Activated T-cell treated with anti-CD3 and anti-CD28 coated beads, Interleukin-2, amount 50 U/mL, for 72 hours (primary cell): Measurements from ENCODE around the gene ANTXR1. TPM values are rescaled to one million over a fixed set of nuclear protein-coding genes. Genes with fewer than 3 reads are reported as not detected.

ENCODE experiments used
- ATAC-seq, 2 donors: fragments of 150-1000 bp; cut with Tn5 transposase; replicated peaks in 1 of 2; 2 replicates each; pipeline ENCODE4 v1.10.0; 2021; ENCODE audit warnings: moderate library complexity in 2 of 2, mild to moderate bottlenecking in 1 of 2
- DNase-seq, 2 donors: peaks; one replicate each; pipeline ENCODE4 v3.0.0; 2021 to 2022; ENCODE audit warnings: mixed read lengths in 1 of 2
- H3K27ac Mint-ChIP-seq: one replicate; pipeline ENCODE4 v1.8.0; 2022; ENCODE audit warnings: mild to moderate bottlenecking, moderate library complexity, mixed read lengths
- H3K27me3 Mint-ChIP-seq: one replicate; pipeline ENCODE4 v1.8.0; 2022; ENCODE audit warnings: low read depth, mixed read lengths
- H3K36me3 Mint-ChIP-seq, 2 donors: one replicate each; pipeline ENCODE4 v1.8.0; 2022; ENCODE audit warnings: mixed read lengths in 2 of 2, mild to moderate bottlenecking in 1 of 2; ENCODE audit not compliant: insufficient read depth in 2 of 2
- H3K4me1 Mint-ChIP-seq: one replicate; pipeline ENCODE4 v1.8.0; 2022; ENCODE audit warnings: low read depth, mixed read lengths
- H3K4me3 Mint-ChIP-seq, 2 donors: one replicate each; pipeline ENCODE4 v1.8.0; 2022; ENCODE audit warnings: mild to moderate bottlenecking in 2 of 2, mixed read lengths in 2 of 2, moderate library complexity in 2 of 2
- H3K9me3 Mint-ChIP-seq, 2 donors: one replicate each; pipeline ENCODE4 v1.8.0; 2022; ENCODE audit warnings: mixed read lengths in 2 of 2
- total RNA-seq, 2 donors: library from RNA; stranded (reverse); gene quantifications; one replicate each; pipeline ENCODE4 v1.2.3, GENCODE V29; 2022

The ANTXR1 gene
- total RNA-seq, 2 donors from 2014 or later = not detected

- no peaks in the 10 kb centered on the region for H3K36me3 Mint-ChIP-seq
- no peak overlapping the region for H3K4me3 Mint-ChIP-seq
- no peaks in the 10 kb centered on the region for H3K9me3 Mint-ChIP-seq
- ATAC-seq (no peak), DNase-seq (no peak)
- no peaks in the 10 kb centered on the region for H3K4me1 Mint-ChIP-seq
- H3K27me3 Mint-ChIP-seq = peaks cover 60% of the 10 kb centered on the region
- no peak overlapping the region for H3K27ac Mint-ChIP-seq
Measured at GRCh38 chr2:69272803-69273471, 260.0 kb downstream of the ANTXR1 start.

- DNase-seq = no peak
- no peak for ATAC-seq
- H3K4me3 Mint-ChIP-seq = no peak overlapping the region
- H3K4me1 Mint-ChIP-seq = no peaks in the 10 kb centered on the region
- no peaks in the 10 kb centered on the region for H3K36me3 Mint-ChIP-seq
- peaks cover 66% of the 10 kb centered on the region for H3K27me3 Mint-ChIP-seq
- no peak overlapping the region for H3K27ac Mint-ChIP-seq
- no peaks in the 10 kb centered on the region for H3K9me3 Mint-ChIP-seq
Measured at GRCh38 chr2:69275490-69275889, 262.5 kb downstream of the ANTXR1 start.

GRCh38 chr2:69278366-69278765 is 265.4 kb downstream of the ANTXR1 start:
- peaks cover 0 to 1% of the 10 kb centered on the region in 2 donors for H3K9me3 Mint-ChIP-seq
- H3K4me1 Mint-ChIP-seq = no peaks in the 10 kb centered on the region
- H3K4me3 Mint-ChIP-seq = no peak overlapping the region
- ATAC-seq (no peak), DNase-seq (no peak)
- no peak overlapping the region for H3K27ac Mint-ChIP-seq
- peaks cover 45% of the 10 kb centered on the region for H3K27me3 Mint-ChIP-seq
- H3K36me3 Mint-ChIP-seq = no peaks in the 10 kb centered on the region

GRCh38 chr2:69279211-69279610 is 266.2 kb downstream of the ANTXR1 start:
- no peak overlapping the region for H3K4me3 Mint-ChIP-seq
- H3K4me1 Mint-ChIP-seq = no peaks in the 10 kb centered on the region
- DNase-seq (no peak), ATAC-seq (no peak)
- H3K36me3 Mint-ChIP-seq = no peaks in the 10 kb centered on the region
- peaks cover 0 to 1% of the 10 kb centered on the region in 2 donors for H3K9me3 Mint-ChIP-seq
- H3K27ac Mint-ChIP-seq = no peak overlapping the region
- peaks cover 37% of the 10 kb centered on the region for H3K27me3 Mint-ChIP-seq

- Mint-ChIP-seq H3K27me3 (peaks cover 29% of the 10 kb centered on the region), H3K4me3 (no peak overlapping the region), H3K27ac (no peak overlapping the region), H3K36me3 (no peaks in the 10 kb centered on the region), H3K9me3 (peaks cover 0 to 1% of the 10 kb centered on the region in 2 donors), H3K4me1 (no peaks in the 10 kb centered on the region)
- ATAC-seq = no peak
- no peak for DNase-seq
Measured at GRCh38 chr2:69279931-69280681, 267.1 kb downstream of the ANTXR1 start.

- no peak for ATAC-seq
- H3K27me3 Mint-ChIP-seq = peaks cover 21% of the 10 kb centered on the region
Measured at GRCh38 chr2:69280796-69281412, 267.9 kb downstream of the ANTXR1 start.

GRCh38 chr2:69285379-69285894 is 272.5 kb downstream of the ANTXR1 start:
- H3K4me1 Mint-ChIP-seq = no peaks in the 10 kb centered on the region
- DNase-seq (no peak), ATAC-seq (no peak)
- H3K27me3 Mint-ChIP-seq = peaks cover under 1% of the 10 kb centered on the region
- H3K9me3 Mint-ChIP-seq = peaks cover 0 to 1% of the 10 kb centered on the region in 2 donors
- H3K4me3 Mint-ChIP-seq = no peak overlapping the region
- no peaks in the 10 kb centered on the region for H3K36me3 Mint-ChIP-seq
- H3K27ac Mint-ChIP-seq = no peak overlapping the region

More at GRCh38 chr2:69280796-69281412, 267.9 kb downstream of the ANTXR1 start:
- no peak overlapping the region for H3K27ac Mint-ChIP-seq
- DNase-seq = no peak
- H3K4me1 Mint-ChIP-seq = no peaks in the 10 kb centered on the region
- H3K9me3 Mint-ChIP-seq = peaks cover 0 to 1% of the 10 kb centered on the region in 2 donors
- H3K4me3 Mint-ChIP-seq = no peak overlapping the region
- no peaks in the 10 kb centered on the region for H3K36me3 Mint-ChIP-seq

- H3K36me3 Mint-ChIP-seq = no peaks in the 10 kb centered on the region
- DNase-seq (no peak), ATAC-seq (no peak)
- no peak overlapping the region for H3K27ac Mint-ChIP-seq
- no peaks in the 10 kb centered on the region for H3K4me1 Mint-ChIP-seq
- no peaks in the 10 kb centered on the region for H3K9me3 Mint-ChIP-seq
- peaks cover 10% of the 10 kb centered on the region for H3K27me3 Mint-ChIP-seq
- H3K4me3 Mint-ChIP-seq = no peak overlapping the region
Measured at GRCh38 chr2:69287544-69287943, 274.6 kb downstream of the ANTXR1 start.

GRCh38 chr2:69288429-69288828 is 275.4 kb downstream of the ANTXR1 start:
- no peak for ATAC-seq
- Mint-ChIP-seq H3K36me3 (no peaks in the 10 kb centered on the region), H3K4me3 (no peak overlapping the region), H3K27me3 (peaks cover 10% of the 10 kb centered on the region), H3K4me1 (no peaks in the 10 kb centered on the region), H3K9me3 (no peaks in the 10 kb centered on the region), H3K27ac (no peak overlapping the region)
- DNase-seq = no peak

GRCh38 chr2:69291004-69291650 is 278.1 kb downstream of the ANTXR1 start:
- Mint-ChIP-seq H3K27me3 (peaks cover 15% of the 10 kb centered on the region), H3K27ac (no peak overlapping the region)

GRCh38 chr2:69291721-69292120 is 278.7 kb downstream of the ANTXR1 start:
- Mint-ChIP-seq H3K4me1 (no peaks in the 10 kb centered on the region), H3K9me3 (no peaks in the 10 kb centered on the region), H3K36me3 (no peaks in the 10 kb centered on the region), H3K4me3 (no peak overlapping the region), H3K27ac (no peak overlapping the region), H3K27me3 (peaks cover 15% of the 10 kb centered on the region)
- DNase-seq = no peak
- no peak for ATAC-seq

More at GRCh38 chr2:69291004-69291650, 278.1 kb downstream of the ANTXR1 start:
- no peaks in the 10 kb centered on the region for H3K4me1 Mint-ChIP-seq
- no peaks in the 10 kb centered on the region for H3K9me3 Mint-ChIP-seq
- no peak for ATAC-seq
- H3K36me3 Mint-ChIP-seq = no peaks in the 10 kb centered on the region
- H3K4me3 Mint-ChIP-seq = no peak overlapping the region
- no peak for DNase-seq

GRCh38 chr2:69292256-69292655 is 279.3 kb downstream of the ANTXR1 start:
- Mint-ChIP-seq H3K36me3 (no peaks in the 10 kb centered on the region), H3K4me1 (no peaks in the 10 kb centered on the region), H3K27me3 (peaks cover 15% of the 10 kb centered on the region), H3K27ac (no peak overlapping the region), H3K4me3 (no peak overlapping the region), H3K9me3 (no peaks in the 10 kb centered on the region)
- no peak for DNase-seq
- ATAC-seq = no peak

- Mint-ChIP-seq H3K9me3 (no peaks in the 10 kb centered on the region), H3K27me3 (peaks cover 23% of the 10 kb centered on the region), H3K36me3 (no peaks in the 10 kb centered on the region), H3K4me3 (no peak overlapping the region), H3K4me1 (no peaks in the 10 kb centered on the region), H3K27ac (no peak overlapping the region)
- ATAC-seq (no peak), DNase-seq (no peak)
Measured at GRCh38 chr2:69296421-69296820, 283.4 kb downstream of the ANTXR1 start.
